ENCODE results near the gene CYP27B1.

GRCh38 chr12:57808351-57808750 lies 41.5 kb upstream of the CYP27B1 start:
- no peak for TF ChIP-seq CTCF (conservative IDR thresholded peaks at IDR 0.05; ENCODE audit: low read length)
- TF ChIP-seq EZH2phosphoT487 (IDR thresholded peaks at IDR 0.05; ENCODE audit: borderline replicate concordance, low read depth, low read length), result no peak
